GM18526 (cell line): Measurements from ENCODE around the gene ATXN7L1.

Source experiments
- POLR2A ChIP-seq: IDR thresholded peaks from 3 replicates; pipeline ENCODE4 v1.6.1; 2011; ENCODE audit not compliant: insufficient read length; ENCODE audit errors: extremely low read depth

The ATXN7L1 gene

DNA sequence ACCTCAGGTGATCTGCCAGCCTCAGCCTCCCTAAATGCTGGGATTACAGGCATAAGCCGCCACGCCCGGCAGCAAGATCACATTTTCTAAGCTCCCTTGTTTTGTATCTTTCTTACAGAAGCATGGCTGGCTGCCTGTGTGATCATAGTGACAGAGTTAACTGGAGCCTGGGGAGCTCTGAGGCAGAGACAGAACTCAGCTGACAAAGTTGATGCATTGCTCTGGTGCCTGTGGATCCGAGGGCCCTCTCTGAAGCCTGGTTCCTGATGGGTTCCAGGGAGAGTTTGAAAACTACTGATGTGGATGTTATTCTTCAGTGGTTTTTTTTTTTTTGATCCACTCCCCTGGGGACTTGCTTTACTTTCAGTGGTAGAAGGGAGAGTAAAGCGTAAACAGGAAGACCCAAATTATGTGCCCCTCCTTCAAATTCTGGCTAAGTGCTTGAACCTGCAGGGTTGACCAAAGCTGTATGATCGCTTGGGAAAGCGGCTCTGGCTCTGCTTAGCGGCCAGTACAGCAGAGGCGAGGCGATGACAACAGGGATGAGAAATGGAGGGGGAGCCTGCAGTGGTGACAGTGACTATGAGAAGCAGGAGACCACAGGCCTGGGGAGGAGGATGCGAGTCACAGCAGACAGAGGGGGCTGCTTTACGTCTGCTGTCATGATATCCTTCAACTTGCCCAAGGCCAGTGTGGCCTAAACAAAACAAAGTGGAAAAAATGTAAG is 288.3 kb downstream of the ATXN7L1 start:
- TF ChIP-seq POLR2A: no peak

DNA sequence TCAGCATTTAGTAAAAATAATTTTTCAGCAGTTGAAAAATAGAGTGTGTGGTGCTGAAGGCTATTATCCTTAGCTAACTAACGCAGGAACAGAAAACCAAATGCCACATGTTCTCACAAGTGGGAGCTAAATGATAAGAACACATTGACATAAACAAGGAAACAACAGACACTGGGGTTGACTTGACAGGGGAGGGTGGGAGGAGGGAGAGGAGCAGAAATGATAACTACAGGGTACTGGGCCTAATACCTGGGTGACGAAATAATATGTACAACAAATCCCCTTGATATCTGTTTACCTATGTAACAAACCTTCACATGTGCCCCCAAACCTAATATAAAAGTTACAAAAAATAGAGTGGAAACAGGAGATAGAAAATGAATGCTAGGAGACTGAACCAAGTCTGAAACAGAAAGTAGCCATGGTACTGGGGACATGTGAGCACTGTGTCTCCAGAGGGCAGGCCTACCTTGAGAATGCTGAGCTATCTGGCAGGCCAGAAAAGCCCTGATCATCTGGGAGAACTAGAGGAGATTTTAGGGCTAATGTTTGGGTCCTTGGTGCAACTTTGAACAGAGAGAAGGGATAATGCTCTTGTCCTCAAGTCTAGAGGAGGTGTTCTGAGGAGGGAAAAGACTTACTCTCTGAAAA is 290.4 kb downstream of the ATXN7L1 start:
- no peak for TF ChIP-seq POLR2A

DNA sequence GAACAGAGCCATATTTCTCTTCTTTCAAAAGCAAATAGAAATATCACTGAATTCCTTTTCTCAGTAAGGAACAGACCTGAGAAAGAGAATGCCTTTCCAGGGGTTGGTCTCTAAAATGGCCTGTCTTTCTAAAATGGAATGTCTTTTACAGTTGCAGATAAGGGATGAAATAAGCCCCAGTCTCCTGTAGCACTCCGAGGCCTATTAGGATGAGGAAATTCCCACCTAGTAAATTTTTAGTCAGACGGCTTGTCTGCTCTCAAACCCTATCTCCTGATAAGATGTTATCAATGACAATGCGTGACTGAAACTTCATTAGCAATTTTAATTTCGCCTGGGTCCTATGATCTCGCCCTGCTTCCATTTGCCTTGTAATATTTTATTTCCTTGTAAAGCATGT is 292.2 kb downstream of the ATXN7L1 start:
- TF ChIP-seq POLR2A: no peak

DNA sequence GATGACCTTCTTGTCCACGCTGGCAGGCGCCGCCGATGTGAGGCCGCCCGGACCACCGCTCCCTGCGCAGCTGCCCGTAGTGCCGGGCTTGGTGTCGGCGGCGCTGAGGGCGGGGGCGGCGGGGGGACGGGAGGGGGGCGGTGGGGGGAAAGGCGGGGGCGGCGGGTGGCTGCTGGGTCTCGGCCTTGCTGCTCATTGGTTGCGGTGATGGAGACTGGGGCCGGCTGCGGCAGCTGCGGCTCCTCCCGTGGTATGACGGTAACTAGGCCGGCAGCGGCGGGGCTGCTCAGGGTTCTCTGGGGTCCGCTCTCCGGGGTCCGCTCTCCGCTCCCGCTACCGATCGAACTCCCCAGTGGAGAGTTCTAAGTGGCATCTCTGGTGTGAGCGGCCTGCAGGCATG is 293.3 kb downstream of the ATXN7L1 start:
- no peak for TF ChIP-seq POLR2A

DNA sequence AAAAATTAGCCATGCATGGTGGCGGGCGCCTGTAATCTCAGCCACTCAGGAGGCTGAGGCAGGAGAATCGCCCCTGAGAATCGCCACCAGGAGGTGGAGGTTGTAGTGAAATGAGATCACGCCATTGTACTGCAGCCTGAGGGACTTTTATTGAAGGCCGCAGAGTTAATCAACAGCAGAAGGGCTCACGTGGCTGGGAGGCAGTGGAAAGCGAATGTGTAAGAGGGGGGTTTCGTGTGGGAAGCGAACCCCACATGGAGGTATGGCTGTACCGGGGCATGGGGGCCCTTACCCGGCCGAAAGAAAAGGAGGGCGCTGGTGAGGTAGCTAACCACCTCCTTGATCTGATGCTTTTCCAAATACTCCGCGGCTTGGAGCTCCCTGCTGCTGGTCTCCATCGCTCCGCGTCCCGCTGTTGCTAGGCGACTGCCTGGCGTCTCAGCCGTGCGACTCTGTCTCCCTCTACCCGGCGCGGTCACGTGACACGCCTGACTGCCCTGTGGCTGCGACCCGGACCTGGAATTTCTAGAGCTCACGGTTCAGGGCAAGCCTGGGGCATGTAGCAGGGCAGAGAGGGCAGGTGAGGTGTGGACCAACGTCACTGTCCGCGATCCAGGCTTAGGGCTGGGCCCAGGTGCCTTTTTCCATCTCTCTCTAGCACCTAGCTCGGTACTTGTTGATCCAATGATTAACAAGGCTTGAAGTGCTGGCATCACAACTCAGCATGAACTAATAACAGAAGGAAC is 295.2 kb downstream of the ATXN7L1 start, which contains the start of gene EFCAB10:
Gene EFCAB10, minus strand, starts transcription at position 428 of the 746 bp plus-strand sequence. Its CDS starts 30 bp downstream, at position 398.
- no peak for TF ChIP-seq POLR2A

DNA sequence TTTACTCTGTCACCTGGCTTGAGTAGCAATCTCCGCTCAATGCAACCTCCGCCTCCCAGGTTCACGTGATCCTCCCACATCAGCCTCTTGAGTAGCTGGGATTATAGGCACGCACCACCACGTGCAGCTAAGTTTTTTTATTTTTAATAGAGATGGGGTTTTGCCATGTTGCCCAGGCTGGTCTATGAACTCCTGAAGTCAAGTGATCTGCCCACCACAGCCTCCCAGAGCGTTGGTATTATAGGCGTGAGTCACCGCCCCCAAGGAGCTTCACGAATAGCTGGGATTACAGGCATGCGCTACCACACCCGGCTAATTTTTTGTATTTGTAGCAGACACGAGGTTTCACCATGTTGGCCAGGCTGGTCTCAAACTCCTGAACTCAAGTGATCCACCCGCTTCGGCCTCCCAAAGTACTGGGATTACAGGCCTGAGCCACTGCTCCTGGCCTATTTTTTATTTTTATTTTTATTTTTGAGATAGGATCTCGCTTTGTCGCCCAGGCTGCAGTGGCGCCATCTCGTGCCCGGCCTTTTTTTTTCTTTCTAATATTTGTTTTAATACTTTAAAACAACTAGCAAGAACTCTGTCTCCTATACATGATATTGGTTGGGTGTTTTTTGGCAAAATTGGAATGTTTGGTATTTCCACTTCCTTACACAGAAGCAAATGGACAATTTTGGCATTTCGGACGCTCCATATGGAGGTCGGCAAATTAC is 296.2 kb downstream of the ATXN7L1 start:
- no peak for TF ChIP-seq POLR2A

DNA sequence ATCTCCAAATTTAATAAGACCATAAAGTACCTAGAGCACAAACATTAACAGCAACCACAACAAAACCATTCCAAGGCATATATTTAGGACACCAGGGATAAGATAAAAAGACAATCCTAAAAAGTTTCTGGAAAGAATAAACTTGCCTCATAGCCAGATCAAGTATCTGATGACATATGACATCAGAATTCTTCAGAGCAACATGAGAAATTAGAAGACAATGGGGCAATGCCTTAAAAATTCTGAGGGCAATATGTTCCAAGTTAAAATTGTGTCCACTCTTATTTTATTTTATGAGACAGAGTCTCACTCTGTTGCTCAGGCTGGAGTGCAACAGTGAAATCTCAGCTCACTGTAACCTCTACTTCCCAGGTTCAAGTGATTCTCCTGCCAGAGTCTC is 297.9 kb downstream of the ATXN7L1 start:
- TF ChIP-seq POLR2A: no peak

DNA sequence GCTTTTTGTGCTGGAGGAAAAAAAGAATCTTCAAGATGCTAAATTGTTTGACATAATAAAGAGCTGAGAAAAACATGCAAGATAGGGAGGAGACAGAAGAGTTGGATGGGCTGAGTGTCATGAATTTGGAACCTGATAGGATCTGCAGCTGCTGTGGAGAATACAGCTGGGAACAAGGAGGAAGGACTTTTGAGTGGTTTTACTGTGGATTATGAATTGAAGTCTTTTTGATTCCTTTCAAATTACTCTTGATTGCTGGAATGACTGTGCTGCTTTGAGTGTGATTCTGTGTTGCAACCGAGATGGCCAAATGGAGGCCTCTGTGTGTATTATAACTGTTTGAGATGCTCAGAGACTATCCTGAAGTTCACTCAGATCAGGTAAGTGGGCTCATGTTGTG is 299.1 kb downstream of the ATXN7L1 start:
- TF ChIP-seq POLR2A: no peak

DNA sequence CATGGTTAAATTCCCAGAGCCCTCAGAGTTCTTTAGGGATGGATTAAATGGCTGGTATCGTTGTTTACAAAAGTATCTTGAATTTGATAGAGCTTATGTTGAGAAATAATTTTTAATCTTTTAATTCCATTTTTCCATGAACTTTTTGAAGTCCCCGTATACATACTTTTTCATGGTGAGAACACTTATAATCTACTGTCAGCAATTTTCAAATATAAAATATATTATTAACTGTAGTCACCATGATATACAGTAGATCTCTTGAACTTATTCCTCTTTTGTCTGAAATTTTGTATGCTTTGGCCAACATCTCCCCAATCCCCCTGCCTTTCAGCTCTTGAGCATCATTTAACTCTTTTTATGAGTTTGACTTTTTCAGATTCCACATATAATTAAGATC is 304.5 kb downstream of the ATXN7L1 start:
- no peak for TF ChIP-seq POLR2A

DNA sequence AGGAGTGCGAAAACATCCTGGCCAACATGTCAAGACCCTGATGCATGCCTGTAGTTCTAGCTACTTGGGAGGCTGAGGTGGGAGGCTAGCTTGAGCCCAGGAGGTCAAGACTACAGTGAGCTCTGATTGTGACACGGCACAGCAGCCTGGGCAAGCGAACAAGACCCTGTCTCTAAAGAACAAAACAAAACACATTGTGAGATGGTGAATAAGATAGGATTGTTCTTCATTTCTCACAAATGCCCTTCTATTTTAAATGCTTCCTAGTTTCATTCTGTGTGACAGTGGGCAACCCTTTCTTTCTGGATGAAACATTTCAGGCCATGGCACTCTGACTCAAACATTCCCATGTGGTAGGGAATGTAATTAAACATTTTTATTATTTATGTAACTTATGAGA is 308.6 kb downstream of the ATXN7L1 start:
- no peak for TF ChIP-seq POLR2A

DNA sequence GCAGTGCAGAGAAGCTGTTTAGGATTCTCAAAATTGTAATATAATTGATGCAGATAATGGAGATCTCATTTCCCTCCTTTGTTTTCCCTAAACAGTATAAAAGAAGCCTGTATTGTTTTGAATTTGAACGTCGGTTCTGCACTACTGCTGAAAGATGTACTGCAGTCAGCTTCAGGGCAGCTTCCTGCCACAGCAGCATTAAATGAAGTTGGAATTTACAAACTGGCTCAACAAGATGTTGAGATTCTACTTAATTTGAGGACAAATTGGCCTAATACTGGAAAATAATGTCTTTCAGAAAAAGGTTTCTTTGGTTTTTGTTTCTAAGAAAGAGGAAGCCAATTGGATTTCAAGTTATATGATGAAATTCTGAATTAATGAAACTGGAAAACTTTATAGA is 309.4 kb downstream of the ATXN7L1 start:
- TF ChIP-seq POLR2A: no peak

DNA sequence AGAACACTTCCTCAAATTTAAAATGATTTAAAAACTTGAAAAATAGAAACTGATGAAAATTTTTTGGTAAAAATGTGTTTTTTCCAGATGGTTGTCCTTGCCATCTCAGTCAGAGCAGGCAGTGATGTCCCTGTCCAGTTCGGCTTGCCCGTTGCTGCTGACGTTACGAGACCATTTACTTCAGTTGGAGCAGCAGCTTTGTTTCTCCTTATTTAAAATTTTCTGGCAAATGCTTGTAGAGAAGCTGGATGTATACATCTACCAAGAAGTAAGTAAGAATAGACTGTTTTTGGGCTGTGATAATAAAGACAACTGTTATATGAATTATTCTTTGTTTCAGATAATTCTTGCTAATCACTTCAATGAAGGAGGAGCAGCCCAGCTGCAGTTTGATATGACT is 311.2 kb downstream of the ATXN7L1 start:
- TF ChIP-seq POLR2A: no peak

DNA sequence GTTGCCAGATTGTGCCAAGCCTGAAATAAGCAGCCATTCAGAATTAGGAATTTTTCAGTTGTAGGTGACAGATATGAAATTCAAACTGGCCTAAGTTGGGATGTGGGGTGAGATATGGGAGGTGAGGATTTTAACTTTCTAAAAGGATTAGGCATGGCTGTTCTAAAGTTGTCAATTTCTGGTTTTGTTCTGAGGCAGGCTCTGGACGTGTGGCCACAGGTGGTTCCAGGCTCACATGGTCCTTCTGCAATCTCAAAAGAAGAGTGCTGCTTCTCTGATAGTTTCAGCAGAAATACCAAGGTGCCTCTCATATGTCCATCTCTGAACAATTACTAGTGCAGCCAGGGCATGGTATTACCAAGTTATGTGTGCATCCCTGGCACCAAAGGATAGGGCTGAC is 316.5 kb downstream of the ATXN7L1 start:
- TF ChIP-seq POLR2A: no peak
